ENCODE results near the gene MAGEA2.
"Not testable (repeated sequence)": the region's sequence is repeated elsewhere in the genome, so short reads cannot be mapped to it uniquely, and the experiment has no call there.

DNA sequence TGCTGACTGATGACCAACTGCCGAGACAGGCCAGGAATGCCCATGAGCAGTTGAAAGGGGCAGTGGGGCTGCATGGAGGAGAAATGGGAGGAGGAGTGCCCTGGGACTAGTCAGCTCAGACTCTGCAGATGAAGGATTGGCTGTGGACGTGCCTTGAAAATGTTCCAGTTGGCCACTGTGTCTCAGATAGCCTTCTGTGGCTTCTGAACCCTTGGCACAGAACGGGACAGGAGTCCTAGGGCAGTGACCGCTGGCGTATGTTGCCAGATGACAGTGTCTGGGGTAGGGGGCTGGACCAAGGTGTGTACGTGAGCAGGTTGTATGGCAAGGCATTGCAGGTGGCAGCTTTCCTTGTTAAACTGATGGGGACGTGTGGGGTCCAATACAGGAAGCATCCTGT lies 47.1 kb downstream of the MAGEA2 start:
- not testable (repeated sequence) for TF ChIP-seq EZH2 (IDR thresholded peaks at IDR 0.05; ENCODE audit: low read depth, low read length, severe bottlenecking); CTCF (IDR thresholded peaks at IDR 0.05; ENCODE audit: control extremely low read depth in 1 of 3, insufficient read depth in 1 of 3, low read depth in 1 of 3, low read length in 3 of 3); ASH2L (IDR thresholded peaks at IDR 0.05; ENCODE audit: low read length); KDM1A (IDR thresholded peaks at IDR 0.05; ENCODE audit: borderline replicate concordance, low read length)
